Hepatocyte (in vitro differentiated cells): ENCODE measurements around the gene EDEM1. TPM values are rescaled to one million over a fixed set of nuclear protein-coding genes. Genes with fewer than 3 reads are reported as not detected.

Source experiments
- DNase-seq: peaks from one replicate; pipeline ENCODE4 v3.0.0-alpha.2; 2016; ENCODE audit warnings: low spot score
- H2AFZ ChIP-seq: fragments of 200-600 bp; sonication (generic); 2 replicates; pipeline ENCODE4 v1.6.0; 2016; ENCODE audit warnings: antibody characterized with exemption, mild to moderate bottlenecking
- H3K27ac ChIP-seq: fragments of 200-600 bp; sonication (generic); 2 replicates; pipeline ENCODE4 v1.5.1; 2016; ENCODE audit warnings: mild to moderate bottlenecking
- H3K27me3 ChIP-seq: fragments of 200-600 bp; sonication (generic); 2 replicates; pipeline ENCODE4 v1.6.1; 2016
- H3K36me3 ChIP-seq: fragments of 200-600 bp; sonication (generic); replicated peaks from 2 replicates; pipeline ENCODE4 v1.5.1; 2016; ENCODE audit warnings: low read depth; ENCODE audit not compliant: insufficient read depth
- H3K4me1 ChIP-seq: fragments of 200-600 bp; sonication (generic); 2 replicates; pipeline ENCODE4 v1.5.1; 2016; ENCODE audit warnings: mild to moderate bottlenecking, moderate library complexity; ENCODE audit not compliant: insufficient read depth
- H3K4me2 ChIP-seq: fragments of 200-600 bp; sonication (generic); 2 replicates; pipeline ENCODE4 v1.6.0; 2016
- H3K4me3 ChIP-seq: fragments of 200-600 bp; sonication (generic); 2 replicates; pipeline ENCODE4 v1.5.1; 2016; ENCODE audit warnings: mild to moderate bottlenecking
- H3K79me2 ChIP-seq: fragments of 200-600 bp; sonication (generic); 2 replicates; pipeline ENCODE4 v1.6.0; 2017; ENCODE audit warnings: mild to moderate bottlenecking
- H3K9me2 ChIP-seq: fragments of 200-600 bp; sonication (generic); replicated peaks from 2 replicates; pipeline ENCODE4 v1.6.0; 2017; ENCODE audit warnings: mild to moderate bottlenecking; ENCODE audit not compliant: insufficient read depth
- H3K9me3 ChIP-seq: fragments of 200-600 bp; sonication (generic); 2 replicates; pipeline ENCODE4 v1.5.1; 2016; ENCODE audit warnings: low read depth, mild to moderate bottlenecking
- H4K20me1 ChIP-seq: fragments of 200-600 bp; sonication (generic); 2 replicates; pipeline ENCODE4 v1.6.0; 2016; ENCODE audit warnings: mild to moderate bottlenecking; ENCODE audit not compliant: insufficient read depth, poor library complexity, severe bottlenecking
- EZH2 ChIP-seq: fragments of 200-600 bp; sonication (generic); IDR thresholded peaks from 2 replicates; pipeline ENCODE4 v1.6.1; 2016; ENCODE audit warnings: antibody characterized with exemption, mild to moderate bottlenecking, borderline replicate concordance
- EZH2phosphoT487 ChIP-seq: fragments of 200-600 bp; sonication (generic); IDR thresholded peaks from one replicate; pipeline ENCODE4 v1.6.1; 2018; ENCODE audit warnings: antibody characterized with exemption, mild to moderate bottlenecking, low read depth, moderate library complexity; ENCODE audit not compliant: unreplicated experiment, severe bottlenecking
- WGBS: methylation state at CpG from one replicate; pipeline ENCODE4 v1.1.6; 2016; ENCODE audit warnings: low lambda C conversion rate; ENCODE audit errors: missing lambda C conversion rate; 5-methylcytosine and 5-hydroxymethylcytosine counted together
- polyA plus RNA-seq: library from polyadenylated mRNA; unstranded; fragments of >200 nt; fragmentation: Nextera tagmentation; extraction: Ambion mirVana; gene quantifications from 2 replicates; pipeline ENCODE4 v1.2.1, GENCODE V29; 2016
- total RNA-seq: library from RNA; depleted of rRNA; stranded (reverse); fragments of >200 nt; gene quantifications from 2 replicates; pipeline ENCODE4 v1.2.3, GENCODE V29; 2014
- TF ChIP-seq, protein P1 (sequence below): fragments of 200-600 bp; sonication (generic); IDR thresholded peaks from 2 replicates; pipeline ENCODE4 v1.5.1; 2016; ENCODE audit warnings: antibody characterized with exemption, mild to moderate bottlenecking; ENCODE audit not compliant: poor library complexity

EDEM1 gene
- total and polyA plus RNA-seq, 2 experiments from 2014 or later: 18.5 to 58.3 TPM

DNA sequence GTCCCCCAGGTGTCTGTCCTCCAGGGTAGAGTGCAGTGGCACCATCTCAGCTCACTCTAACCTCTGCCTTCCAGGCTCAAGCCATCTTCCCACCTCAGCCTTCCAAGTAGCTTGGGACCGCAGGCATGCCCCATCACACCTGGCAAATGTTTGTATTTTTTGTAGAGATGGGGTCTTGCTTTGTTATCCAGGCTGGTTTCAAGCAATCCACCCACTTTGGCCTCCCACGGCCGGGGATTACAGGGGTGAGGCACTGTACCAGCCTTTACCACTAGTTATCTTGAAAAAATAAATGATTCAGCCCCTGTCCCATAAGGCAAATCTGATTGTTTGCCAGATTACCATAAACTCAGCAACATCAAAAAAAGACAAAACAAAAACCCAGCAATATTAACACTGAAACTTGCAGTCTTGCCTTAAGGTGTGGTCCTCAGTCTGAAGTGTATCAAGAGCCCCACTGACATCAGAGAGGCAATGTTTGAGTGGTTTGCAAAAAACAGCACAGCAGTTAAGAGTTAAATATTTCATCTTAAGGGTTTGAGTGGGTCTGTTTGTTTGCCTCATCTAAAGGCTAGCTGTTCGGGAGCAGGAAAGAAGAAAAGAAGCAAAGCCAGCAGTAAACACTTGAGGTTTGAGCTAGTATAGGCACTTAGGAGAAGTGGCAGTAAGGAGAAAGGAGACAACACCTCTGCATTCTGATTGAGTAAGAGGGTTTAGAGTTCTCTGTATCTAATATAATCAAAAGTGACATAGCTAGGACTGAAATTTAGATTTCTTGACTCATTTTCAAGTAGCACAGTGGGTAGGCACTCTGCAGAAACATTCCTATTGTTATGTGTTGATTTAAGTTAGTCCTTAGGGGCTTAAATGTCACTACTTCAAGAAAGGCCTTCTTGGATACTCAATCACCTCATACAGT lies 26.3 kb upstream of the EDEM1 start:
- DNase-seq: no peak
- H3K79me2 ChIP-seq: peaks cover 100% of the 10 kb centered on the region
- no peak overlapping the region for H2AFZ ChIP-seq
- H3K36me3 ChIP-seq: no peaks in the 10 kb centered on the region
- no peak overlapping the region for H3K4me2 ChIP-seq
- no peak overlapping the region for H3K27ac ChIP-seq
- no peaks in the 10 kb centered on the region for H3K9me3 ChIP-seq
- H4K20me1 ChIP-seq: peaks cover 86% of the 10 kb centered on the region
- no peaks in the 10 kb centered on the region for H3K9me2 ChIP-seq
- TF ChIP-seq EZH2 (no peak), EZH2phosphoT487 (no peak)
- TF ChIP-seq, protein P1, sequence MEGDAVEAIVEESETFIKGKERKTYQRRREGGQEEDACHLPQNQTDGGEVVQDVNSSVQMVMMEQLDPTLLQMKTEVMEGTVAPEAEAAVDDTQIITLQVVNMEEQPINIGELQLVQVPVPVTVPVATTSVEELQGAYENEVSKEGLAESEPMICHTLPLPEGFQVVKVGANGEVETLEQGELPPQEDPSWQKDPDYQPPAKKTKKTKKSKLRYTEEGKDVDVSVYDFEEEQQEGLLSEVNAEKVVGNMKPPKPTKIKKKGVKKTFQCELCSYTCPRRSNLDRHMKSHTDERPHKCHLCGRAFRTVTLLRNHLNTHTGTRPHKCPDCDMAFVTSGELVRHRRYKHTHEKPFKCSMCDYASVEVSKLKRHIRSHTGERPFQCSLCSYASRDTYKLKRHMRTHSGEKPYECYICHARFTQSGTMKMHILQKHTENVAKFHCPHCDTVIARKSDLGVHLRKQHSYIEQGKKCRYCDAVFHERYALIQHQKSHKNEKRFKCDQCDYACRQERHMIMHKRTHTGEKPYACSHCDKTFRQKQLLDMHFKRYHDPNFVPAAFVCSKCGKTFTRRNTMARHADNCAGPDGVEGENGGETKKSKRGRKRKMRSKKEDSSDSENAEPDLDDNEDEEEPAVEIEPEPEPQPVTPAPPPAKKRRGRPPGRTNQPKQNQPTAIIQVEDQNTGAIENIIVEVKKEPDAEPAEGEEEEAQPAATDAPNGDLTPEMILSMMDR: no peak
- H3K27me3 ChIP-seq: no peaks in the 10 kb centered on the region
- H3K4me1 ChIP-seq: peaks cover 4% of the 10 kb centered on the region
- 36% methylated on average over 4 of the region's 4 CpGs for WGBS
- no peak overlapping the region for H3K4me3 ChIP-seq

DNA sequence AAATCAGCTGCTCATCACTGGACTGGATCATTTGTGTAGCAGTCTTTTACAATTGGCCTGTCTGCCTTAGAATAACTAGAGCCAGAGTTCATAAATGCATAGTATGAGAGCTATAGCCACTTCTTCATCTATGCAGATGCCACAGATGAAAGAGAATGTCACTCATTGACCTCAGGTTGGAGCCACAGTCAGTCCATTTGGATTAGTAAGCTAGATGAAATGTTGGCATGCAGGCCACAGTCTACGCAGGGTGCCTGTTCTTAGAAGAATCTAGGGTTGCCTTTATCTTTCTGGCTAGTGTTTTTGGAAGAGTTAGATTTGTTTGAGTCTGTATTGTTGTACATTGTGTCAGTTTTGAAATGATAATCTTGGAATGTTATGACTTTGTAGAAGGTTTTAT lies 25.4 kb upstream of the EDEM1 start:
- H3K27ac ChIP-seq: no peak overlapping the region
- H3K4me2 ChIP-seq: no peak overlapping the region

DNA sequence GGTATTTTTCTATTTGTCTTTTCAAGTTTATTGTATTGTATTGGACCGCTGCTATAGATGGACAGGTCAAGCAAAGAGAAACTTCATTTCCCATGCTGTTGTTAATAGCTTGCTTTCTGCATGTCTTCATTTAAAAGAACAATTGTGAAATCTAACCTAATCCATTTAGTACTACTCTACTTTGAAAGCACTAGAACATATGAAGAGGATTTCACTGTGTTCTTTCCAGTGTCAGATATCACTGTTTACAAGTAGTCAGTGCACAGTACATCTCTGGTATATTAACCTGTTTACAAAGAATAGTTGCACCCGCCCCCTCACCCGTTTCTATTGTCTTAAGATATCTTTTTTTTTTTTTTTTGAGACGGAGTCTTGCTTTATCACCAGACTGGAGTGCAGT lies 21.8 kb upstream of the EDEM1 start:
- H3K4me3 ChIP-seq: no peak overlapping the region
- H2AFZ ChIP-seq: no peak overlapping the region
- WGBS: 92% methylated on average over 4 of the region's 4 CpGs
- no peaks in the 10 kb centered on the region for H3K36me3 ChIP-seq
- peaks cover 88% of the 10 kb centered on the region for H4K20me1 ChIP-seq
- no peak overlapping the region for H3K4me2 ChIP-seq
- no peaks in the 10 kb centered on the region for H3K9me2 ChIP-seq
- no peaks in the 10 kb centered on the region for H3K9me3 ChIP-seq
- H3K27me3 ChIP-seq: no peaks in the 10 kb centered on the region
- peaks cover 100% of the 10 kb centered on the region for H3K79me2 ChIP-seq
- peaks cover 4% of the 10 kb centered on the region for H3K4me1 ChIP-seq
- TF ChIP-seq EZH2phosphoT487: no peak
- TF ChIP-seq, protein P1: no peak
- TF ChIP-seq EZH2: no peak
- DNase-seq: no peak
- no peak overlapping the region for H3K27ac ChIP-seq

More for the DNA sequence above, 25.4 kb upstream of the EDEM1 start:
- H2AFZ ChIP-seq: no peak overlapping the region
- H3K9me3 ChIP-seq: no peaks in the 10 kb centered on the region
- no peaks in the 10 kb centered on the region for H3K36me3 ChIP-seq
- no peak for TF ChIP-seq EZH2
- TF ChIP-seq, protein P1: no peak
- TF ChIP-seq EZH2phosphoT487: no peak
- peaks cover 92% of the 10 kb centered on the region for H4K20me1 ChIP-seq
- H3K9me2 ChIP-seq: no peaks in the 10 kb centered on the region
- H3K4me3 ChIP-seq: no peak overlapping the region
- H3K79me2 ChIP-seq: peaks cover 100% of the 10 kb centered on the region
- WGBS: 86% methylated on average over 1 of the region's 1 CpG
- no peaks in the 10 kb centered on the region for H3K27me3 ChIP-seq
- peaks cover 4% of the 10 kb centered on the region for H3K4me1 ChIP-seq
- no peak for DNase-seq
